Glomerular visceral epithelial cell (primary cell): ENCODE data around the gene AP5Z1.

Experiments
- DNase-seq: peaks from one replicate; pipeline ENCODE4 v3.0.0-alpha.2; 2016; ENCODE audit errors: extremely low spot score

The AP5Z1 gene

DNA sequence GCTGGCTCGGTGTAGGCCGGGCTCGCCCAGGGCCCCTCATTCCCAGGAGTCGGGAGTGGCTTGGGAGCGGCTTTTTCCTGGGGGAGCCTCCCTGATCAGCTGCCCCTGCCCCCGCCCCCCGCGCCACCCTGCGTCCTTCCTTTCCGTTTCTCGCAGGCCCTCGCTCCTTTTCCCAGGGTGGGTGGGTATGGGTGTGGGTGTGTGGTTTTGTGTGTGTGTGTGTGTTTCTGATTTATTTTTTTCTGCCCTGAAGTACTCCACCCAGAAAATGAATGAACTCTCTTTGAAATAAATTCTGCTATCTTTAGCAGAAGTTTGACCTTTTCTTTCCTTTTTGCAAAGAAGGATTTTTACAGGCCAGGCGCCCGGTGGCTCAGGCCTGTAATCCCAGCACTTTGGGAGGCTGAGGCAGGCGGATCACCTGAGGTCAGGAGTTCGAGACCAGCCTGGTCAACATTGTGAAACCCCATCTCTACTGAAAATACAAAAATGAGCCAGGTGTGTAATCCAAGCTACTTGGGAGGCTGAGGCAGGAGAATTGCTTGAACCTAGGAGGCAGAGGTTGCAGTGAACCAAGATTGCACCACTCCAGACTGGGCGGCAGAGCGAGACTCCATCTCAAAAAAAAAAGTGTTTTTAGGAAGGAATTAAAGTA, 30.0 kb upstream of the AP5Z1 start:
- DNase-seq, result no peak

DNA sequence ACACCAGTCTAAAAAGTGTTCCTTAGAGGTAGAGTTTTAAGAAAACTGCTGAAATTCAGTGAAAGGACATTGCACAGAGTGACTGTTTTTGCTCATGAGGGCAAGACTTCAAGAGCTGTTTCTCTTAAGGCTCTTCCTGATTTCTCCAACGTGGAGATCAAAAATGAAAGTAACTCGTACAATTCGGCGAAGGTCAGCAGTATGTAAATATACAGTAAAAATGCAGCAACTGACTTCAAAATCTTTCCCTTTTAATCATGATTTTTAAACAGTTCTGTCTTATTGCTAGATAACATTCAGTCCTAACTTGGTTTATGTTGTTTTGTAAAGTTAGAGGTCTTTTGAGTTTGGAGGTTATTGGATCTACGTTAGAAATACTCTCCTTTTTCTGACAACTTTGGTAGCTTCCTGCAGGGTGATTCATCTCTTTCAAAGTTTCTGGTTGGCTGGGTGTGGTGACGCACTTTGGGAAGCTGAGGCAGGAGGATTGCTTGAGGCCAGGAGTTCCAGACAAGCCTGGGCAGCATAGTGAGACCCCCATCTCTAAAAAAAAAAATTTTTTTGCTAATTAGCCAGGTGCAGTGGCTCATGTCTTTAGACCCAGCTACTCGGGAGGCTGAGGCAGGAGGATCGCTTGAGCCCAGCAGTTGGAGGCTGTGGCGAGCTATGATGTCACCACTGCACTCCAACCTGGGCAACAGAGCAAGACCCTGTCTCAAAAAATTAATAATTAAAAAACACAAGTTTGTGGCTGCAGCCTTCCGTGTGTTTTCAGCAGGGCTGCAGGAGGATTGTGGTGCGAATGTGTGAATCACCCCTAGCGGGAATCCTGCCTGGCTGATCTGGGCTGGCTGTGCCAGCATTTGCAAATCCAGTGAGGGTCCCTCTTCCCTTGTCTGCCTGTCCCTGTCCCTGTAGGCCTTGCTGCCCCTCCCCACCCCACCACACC, 29.2 kb upstream of the AP5Z1 start:
- DNase-seq, result peak; percentile 70

DNA sequence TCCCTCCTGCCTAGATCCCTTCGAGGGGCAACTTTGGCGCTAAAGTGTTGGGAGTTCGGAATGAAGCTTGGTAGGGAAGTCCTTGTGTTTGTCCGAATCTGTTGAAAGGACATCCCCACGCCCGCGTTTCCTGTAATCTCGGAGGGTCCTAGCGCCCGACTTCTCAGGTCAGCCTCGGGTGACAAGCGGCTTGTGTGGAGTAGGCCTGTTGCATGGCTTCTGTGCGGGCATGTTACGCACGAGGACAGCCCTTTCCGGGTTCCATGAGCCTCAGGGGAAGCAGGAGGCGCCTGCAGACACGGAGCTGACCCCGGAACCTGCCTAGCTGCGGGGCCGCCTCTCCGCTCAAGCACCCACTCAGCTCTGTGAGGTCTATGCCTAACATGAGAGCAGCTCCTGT, 28.4 kb upstream of the AP5Z1 start:
- DNase-seq, result no peak

DNA sequence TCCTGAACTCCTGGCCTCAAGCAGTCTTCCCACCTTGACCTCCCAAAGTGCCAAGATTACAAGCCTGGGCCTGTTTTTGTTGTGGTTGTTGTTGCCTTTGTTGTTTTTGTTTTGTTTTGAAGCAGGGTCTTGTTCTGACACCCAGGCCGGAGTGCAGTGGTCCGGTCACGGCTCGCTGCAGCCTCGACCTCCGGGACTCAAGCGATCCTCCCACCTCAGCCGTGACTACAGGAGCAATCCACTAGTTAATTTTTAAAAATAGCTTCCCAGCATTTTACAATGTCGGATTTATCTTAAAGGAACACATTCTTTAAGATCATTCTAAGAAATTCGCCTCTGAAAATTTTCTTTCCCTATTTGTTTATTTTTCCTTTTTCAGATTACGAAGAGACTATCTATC, 27.7 kb upstream of the AP5Z1 start:
- DNase-seq, result peak; percentile 56

DNA sequence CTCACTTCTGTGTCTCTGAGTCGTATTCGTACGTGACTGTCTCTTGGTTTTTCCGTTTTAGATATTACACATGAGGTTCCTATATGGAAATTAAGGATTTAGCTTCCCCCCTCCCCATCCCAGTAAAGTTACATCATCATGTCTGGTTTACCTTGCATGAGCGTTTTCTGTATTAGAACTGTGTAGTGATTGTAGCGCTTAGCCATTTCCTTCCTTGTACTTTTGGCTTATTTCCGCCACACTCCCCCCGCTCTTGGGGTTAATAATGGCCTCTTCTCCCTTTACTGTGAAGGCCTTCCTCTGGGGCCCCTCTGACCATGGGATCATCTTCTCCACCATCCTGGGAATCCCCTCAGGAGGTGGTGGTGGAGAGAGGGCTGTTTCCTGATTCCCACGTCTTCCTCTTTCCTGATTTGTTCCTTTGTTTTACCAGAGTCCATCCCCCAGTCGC, 27.2 kb upstream of the AP5Z1 start:
- DNase-seq, result peak; percentile 70

DNA sequence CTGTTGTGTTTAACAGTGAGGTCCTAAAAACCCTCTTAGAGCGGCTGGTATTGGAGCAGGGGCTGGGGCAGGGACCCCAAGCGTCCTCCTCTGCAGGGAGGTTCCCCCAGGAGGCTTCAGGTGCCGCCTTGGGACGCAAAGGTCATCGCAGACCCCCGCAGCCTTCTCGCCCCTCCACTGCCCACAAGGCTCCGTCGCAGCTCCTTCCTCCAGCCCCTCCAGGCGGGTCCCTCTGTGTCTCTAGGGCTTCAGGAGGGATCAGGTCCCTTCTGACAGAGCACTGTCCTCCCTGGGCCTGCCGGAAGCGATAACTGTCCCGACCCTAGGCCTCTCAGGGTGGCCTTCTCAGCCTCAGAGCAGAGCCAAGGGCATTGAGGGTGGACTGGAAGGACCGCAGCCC, 26.1 kb upstream of the AP5Z1 start:
- DNase-seq, result no peak

DNA sequence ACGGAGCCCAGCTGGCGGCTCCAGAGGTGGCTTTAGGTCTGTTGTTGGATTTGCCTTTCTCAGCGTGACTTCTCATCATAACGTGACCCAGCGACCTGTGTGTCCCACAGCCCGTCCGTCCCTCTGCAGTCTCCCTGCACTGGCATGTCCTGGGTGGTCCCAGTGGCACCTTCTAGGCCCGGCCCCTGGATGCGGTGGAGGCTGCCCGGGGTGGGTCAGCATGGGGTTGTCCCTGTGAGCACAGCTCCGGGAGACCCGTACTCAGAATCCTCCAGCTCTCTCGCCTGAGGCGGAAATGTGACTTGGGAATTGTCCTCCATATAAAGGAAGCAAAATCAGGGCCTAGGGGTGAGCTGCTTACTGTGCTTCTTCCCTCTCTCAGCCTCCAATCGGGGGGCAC, 25.6 kb upstream of the AP5Z1 start:
- DNase-seq, result no peak

DNA sequence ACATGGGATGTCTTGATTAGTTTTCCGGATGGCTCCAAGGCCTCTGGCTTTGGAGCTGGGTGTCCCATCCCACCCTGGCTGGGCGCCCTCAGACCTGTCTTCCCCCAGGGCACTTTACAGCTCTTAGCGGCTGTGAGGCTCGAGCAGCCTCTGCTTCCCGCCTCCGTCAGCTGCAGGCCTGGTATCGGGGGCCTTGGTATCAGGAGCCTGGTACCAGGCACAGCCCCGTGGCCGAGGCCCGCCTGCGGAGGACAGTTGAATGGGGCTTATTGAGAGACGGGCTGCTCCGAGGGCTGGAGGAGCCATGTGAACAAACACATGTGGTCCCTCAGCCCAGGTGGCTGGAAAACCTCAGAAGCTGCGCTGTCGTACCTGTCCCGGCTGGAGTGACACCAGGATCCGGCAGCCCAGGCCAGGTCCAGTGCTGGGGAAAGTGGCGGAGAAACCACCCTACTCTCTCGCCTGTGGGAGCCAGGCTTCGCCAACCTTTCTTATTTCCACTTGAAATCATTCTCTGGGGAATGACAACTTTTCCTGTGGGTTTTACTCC, 23.9 kb upstream of the AP5Z1 start:
- DNase-seq, result no peak

DNA sequence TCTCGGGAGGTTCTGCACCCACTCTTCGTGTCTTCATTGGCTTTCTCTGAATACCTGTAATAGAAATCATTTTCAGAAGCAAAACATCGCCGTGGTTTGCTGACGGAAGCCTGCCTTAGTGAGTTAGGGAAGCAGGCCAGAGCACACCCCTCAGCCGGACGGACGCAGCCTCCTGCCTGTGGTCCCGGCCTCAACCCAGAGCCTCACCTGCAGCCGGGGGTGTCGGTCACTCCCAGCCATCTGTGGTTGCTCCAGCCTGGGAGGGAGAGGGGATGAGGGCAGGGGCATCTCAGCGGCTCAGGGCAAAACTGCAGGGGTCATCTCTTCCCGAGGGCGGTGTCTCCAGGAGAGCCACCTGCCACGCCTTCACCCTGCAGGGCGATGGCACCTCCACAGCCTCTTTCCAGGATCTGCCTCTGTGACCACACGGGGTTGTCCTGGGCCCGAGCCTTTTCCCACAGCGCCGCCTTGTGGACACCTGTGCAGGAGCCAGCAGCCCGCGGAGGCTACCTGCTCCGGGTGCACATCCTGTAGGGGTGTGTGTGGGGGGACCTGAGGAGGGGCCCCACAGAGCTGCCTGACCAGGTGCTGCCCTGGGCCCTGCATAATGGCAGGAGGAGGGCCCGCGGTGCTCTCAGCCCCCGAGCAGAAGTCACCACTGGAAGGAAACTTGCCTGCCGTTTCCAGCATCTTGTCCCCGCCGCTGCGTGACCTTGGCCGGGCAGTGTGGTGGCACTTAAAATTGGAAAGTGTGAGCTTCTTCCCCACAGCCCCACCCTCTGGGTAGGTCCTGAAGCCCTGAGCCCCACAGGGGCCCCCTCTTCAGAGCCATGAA, 21.6 kb upstream of the AP5Z1 start:
- DNase-seq, result peak; percentile 72

DNA sequence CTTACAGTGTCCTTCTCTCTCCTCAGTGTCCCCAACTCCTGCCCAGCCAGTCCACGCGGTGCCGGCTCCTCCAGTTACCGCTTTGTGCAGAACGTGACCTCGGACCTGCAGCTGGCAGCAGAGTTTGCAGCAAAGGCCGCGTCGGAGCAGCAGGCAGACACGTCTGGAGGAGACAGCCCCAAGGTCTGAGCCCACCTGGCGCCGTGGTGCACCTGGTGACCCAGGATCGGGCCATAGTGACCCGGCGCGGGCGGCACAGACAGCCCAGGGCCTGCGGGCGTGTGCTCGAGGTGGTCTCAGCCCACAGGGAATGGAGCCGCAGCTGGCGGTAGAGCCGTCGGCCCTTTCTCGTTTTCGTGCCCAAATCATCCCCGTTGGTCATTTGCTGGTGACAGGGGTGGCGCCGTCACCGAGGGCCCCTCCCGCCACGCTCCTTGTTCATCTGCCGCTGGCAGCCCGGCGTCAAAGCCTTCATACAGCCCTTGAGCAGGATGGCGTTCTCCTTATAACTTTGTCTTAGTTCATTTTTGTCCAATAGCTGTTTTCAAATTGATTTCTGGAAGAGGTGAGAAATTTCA, 20.9 kb upstream of the AP5Z1 start:
- DNase-seq, result no peak

DNA sequence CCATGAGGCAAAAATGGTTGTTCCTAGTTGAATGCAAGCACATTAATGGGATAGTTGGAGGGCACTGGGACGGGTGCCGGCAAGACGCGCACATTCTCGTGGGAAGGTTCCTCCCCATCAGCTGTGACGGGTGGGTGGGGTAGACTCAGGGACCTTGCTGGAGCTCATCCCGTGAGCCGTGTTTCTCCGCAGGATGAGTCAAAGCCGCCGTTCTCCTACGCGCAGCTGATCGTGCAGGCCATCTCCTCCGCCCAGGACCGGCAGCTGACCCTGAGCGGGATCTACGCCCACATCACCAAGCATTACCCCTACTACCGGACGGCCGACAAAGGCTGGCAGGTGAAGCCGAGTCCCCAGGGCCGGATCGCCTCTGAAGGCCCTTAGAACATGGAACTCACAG, 20.4 kb upstream of the AP5Z1 start:
- no peak for DNase-seq

DNA sequence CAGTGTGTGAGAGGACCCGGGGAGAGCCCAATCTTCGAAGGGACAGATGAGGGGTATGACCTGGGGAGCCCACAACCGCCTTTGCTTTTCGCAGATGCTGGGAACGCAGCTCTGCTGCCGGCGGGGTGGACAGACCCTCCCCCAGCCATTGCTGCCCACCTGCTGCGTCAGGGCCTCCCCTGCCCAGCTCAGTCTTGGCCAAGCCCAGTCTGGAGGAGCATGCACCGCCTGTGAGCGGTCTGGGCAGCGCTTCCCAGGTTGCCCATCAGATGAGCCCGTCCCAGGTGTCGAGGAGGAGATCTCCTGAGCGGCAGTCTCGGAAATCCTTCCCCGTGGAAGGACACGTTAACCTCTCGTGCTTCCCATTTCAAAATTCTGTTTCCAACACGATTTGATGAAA, 17.3 kb upstream of the AP5Z1 start:
- no peak for DNase-seq

DNA sequence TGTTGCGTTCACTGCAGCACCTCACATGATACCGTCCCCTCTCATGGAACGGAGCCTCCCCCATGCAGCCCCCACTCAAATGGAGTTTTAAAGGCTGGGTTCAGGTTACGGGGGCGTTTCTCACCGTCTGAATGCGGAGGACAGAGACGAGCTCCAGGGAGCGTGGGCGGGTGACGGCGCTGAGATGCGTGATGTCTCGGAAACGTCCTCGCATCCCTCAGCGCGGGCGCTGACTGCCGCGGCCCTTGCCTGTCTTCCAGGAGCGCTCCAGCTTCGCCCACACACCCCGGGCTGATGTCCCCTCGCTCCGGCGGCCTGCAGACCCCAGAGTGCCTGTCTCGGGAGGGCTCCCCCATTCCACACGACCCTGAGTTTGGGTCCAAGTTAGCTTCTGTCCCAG, 16.6 kb upstream of the AP5Z1 start:
- no peak for DNase-seq

DNA sequence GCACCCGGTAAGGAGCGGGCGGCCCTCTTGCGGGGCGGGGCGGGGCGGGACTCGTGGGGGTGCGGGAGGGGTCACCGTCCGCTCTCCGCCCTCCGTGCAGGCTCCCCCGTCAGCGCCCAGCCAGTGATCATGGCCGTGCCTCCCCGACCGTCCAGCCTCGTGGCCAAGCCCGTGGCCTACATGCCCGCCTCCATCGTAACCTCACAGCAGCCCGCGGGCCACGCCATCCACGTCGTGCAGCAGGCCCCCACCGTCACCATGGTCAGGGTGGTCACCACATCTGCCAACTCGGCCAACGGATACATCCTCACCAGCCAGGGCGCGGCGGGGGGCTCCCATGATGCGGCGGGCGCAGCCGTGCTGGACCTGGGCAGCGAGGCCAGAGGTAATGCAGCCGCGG, 16.2 kb upstream of the AP5Z1 start:
- no peak for DNase-seq

DNA sequence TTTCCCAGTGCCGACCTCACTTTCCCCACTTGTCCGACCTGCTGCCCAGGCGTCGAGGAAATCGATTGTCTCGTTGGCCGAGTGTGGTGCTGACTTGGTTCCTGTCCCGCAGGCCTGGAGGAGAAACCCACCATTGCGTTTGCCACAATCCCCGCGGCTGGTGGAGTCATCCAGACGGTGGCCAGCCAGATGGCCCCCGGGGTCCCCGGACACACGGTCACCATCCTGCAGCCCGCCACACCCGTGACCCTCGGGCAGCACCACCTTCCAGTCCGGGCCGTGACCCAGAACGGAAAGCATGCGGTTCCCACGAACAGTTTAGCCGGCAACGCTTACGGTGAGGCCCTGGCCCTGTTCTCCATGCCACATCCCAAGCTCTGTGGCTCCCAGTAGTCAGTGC, 14.5 kb upstream of the AP5Z1 start:
- DNase-seq, result no peak

DNA sequence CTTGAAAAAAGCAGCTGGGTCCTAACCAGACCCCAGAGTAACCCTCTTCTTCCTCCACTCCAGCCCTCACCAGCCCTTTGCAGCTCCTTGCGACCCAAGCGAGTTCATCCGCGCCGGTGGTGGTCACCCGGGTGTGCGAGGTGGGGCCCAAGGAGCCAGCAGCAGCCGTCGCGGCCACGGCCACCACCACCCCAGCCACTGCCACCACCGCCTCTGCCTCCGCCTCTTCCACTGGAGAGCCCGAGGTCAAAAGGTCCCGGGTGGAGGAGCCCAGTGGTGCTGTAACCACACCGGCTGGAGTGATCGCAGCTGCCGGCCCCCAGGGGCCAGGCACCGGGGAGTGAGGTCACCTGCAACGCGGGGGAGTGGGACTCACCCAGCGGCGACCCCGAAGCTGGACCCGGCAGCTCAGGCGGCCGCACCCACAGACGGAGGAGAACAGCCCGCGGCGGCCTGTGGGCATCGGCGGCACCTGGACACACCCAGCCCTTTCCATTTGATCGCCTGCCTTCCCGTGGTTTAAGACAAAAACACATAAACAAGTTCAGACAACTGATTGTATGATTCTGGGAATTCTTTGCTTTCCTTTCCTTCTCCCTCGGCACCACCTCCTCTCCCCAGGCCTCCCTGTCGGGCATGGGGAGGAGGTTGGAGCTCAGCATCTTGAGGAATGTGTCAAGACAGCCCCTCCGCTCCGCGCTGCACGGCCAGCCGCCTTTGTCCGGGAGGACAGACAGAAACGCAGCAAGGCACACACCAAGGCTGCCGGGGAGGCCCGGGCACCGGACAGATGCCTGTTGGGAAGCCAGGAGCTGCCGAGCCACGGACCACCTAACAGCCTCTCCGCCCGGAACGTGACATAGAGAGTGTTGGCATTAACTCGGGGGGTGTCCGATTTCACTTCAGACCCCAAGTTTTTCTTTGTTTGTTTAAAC, 13.0 kb upstream of the AP5Z1 start:
- no peak for DNase-seq

DNA sequence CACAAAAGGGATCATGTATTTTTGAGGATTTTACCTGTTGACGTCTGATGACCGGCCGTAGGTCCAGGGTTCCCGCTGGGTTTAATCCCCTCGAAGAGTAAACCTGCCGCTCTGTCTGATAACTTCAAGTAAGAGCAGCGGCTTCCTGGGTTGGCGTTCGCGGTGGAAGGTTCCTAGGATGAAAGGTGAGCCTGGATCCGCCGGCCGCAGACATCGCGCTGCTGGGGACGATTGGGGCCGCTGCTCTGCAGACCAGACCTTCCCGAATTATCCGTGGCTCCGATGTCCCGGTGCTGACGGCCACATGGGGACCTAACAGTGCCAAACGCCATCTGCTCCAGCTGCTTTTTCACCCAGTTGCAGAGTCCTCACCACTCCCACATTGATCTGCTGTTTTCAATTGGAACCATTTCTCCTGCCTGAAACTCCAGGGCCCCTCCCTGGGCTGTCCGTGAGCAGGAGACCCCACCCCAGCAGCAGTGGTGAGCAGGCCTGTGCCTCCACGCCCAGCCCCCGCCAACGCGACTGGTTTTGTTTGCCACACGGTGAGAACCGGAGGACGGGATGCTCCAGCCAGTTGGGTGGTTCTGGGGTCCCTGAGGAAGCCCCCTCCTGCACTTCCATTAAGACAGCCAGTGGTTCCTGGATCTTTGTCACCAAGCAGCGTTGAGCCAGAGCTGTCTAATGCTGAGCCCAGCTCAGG, 12.2 kb upstream of the AP5Z1 start:
- no peak for DNase-seq

DNA sequence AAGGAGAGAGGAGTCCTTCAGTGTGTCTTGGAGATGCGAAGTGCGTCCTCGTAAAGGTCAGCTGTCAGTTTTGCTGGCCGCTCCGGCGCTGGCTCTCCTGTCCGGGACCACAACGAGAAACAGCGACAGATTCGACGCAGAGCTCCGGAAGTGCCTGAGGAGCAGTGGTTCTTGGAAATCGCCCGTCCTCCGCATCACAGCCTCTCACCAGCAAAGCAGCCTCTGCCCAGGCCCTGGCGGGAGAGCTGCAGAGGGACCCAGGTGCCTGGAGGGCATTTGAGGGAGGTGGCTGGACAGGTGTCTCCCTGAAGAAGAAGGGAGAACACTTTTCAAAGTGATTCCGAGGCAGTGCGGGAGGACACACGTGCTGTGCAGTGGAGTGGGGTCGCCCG, 11.6 kb upstream of the AP5Z1 start:
- DNase-seq, result no peak

DNA sequence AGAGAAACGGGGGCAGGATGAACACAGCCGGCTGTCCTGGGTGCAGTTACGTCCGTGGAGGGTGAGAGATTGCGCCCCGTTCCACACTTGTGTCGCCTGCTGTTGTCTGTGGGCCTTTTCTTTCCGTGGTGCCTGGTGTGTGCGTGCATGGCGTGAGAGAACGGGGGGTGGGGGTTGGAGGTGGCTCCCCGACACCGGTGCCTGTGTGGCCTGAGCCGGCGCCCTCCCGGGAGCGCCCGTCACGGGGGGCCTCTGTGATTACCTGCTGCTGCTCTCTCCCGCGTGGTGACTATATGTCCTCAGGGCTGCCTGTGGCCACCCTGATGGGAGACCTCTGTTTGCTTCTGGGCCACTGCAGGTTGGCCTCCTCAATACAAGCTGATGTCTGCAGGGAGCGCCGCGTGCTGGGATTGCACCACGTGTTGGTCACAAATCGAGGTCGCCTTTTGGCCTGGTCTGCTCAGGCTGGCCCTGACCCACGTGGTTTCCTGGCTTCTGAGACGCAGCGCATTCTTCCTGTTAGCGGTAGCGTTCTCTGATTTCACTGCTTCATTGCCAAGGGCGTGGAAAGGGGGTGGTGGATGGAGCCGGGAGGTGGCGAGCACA, 10.9 kb upstream of the AP5Z1 start:
- no peak for DNase-seq
